ENCODE measurements around the gene CPT1A. TPM values are rescaled to one million over a fixed set of nuclear protein-coding genes. Genes with fewer than 3 reads are reported as not detected.

CPT1A gene
- total RNA-seq, 1 experiment from 2014 or later = 153 TPM

DNA sequence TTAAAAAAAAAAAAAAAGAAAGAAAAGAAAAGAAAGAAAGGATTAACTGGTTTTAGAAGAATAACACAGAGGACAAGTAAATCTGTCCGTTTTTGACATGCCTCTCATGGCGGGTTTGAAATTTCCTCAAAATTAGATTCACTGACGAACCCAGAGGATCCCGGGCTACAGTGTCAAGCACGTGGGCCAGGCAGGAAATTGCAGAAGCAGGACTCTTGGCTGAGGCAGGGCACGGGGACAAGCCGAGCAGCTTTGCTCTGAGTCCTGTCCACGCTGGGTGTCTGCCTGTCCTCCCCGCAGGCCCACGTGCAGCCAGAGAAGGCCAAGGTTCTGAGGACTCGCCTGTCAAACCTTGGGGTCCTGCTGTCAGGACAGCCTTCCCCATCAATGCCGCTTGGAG lies 132.7 kb downstream of the CPT1A start:
- POLR2A ChIA-PET = no interaction called here
- CTCF ChIA-PET = no interaction called here
- no peak overlapping the region for H3K4me3 ChIP-seq (ENCODE audit: low read depth in 2 of 2, low read length in 2 of 2)
- no peaks in the 10 kb centered on the region for H3K4me1 ChIP-seq (ENCODE audit: control insufficient read depth, insufficient read depth, low read length)
- H3K9me3 ChIP-seq (ENCODE audit: control insufficient read depth, insufficient read depth, low read depth, low read length) = no peaks in the 10 kb centered on the region
- ATAC-seq = no peak
- intact Hi-C loops (cut with micrococcal nuclease; ENCODE audit: unreplicated experiment) (no loop called here), in situ Hi-C loops (cut with HindIII; ENCODE audit: low pct_unique_long_range_greater_than_20kb, low sequenced_read_pairs) (no loop called here)
- BruUV-seq (replicated peaks) = no TSS peak
- TF ChIP-seq SIN3A (IDR thresholded peaks at IDR 0.05; ENCODE audit: borderline replicate concordance, insufficient read depth, low read depth, low read length) (no peak), REST (IDR thresholded peaks at IDR 0.05; ENCODE audit: insufficient read depth in 1 of 2, low read depth in 2 of 2, low read length in 1 of 2) (no peak)
- TF ChIP-seq, protein P1, sequence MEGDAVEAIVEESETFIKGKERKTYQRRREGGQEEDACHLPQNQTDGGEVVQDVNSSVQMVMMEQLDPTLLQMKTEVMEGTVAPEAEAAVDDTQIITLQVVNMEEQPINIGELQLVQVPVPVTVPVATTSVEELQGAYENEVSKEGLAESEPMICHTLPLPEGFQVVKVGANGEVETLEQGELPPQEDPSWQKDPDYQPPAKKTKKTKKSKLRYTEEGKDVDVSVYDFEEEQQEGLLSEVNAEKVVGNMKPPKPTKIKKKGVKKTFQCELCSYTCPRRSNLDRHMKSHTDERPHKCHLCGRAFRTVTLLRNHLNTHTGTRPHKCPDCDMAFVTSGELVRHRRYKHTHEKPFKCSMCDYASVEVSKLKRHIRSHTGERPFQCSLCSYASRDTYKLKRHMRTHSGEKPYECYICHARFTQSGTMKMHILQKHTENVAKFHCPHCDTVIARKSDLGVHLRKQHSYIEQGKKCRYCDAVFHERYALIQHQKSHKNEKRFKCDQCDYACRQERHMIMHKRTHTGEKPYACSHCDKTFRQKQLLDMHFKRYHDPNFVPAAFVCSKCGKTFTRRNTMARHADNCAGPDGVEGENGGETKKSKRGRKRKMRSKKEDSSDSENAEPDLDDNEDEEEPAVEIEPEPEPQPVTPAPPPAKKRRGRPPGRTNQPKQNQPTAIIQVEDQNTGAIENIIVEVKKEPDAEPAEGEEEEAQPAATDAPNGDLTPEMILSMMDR (IDR thresholded peaks at IDR 0.05) = no peak
- DNase-seq (ENCODE audit: low read depth, low spot score) = no peak
- no peaks in the 10 kb centered on the region for H3K27me3 ChIP-seq (ENCODE audit: control insufficient read depth, insufficient read depth, low read length)
- H3K36me3 ChIP-seq (ENCODE audit: control insufficient read depth, insufficient read depth, low read length) = no peaks in the 10 kb centered on the region
- no peak overlapping the region for H3K27ac ChIP-seq (ENCODE audit: low read length)

DNA sequence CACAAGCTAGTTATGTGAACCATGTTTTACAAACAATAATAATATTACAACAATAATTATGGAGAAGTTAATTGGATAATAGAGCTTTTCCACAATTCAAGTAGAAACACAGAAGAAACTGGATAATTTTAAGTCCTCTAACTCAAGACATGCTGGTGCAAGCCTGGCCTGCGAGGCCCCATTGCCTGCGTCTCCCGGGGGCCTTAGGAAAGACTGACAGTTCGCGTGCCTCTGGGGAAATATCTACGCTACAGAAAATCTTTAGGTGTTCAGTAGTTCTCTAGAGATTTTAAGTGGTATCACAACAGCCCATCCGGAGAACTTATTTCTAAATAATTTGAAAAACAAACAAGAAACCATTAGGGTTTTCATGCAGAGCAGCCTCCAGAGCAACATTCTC lies 134.2 kb downstream of the CPT1A start:
- peaks cover 3% of the 10 kb centered on the region; the same call in 1 of the 2 replicates for H3K27me3 ChIP-seq (ENCODE audit: control insufficient read depth, insufficient read depth, low read length)
- BruUV-seq (replicated peaks) = no TSS peak
- CTCF ChIA-PET = no interaction called here
- H3K36me3 ChIP-seq (ENCODE audit: control insufficient read depth, insufficient read depth, low read length) = no peaks in the 10 kb centered on the region
- H3K4me3 ChIP-seq (ENCODE audit: low read depth in 2 of 2, low read length in 2 of 2) = no peak overlapping the region
- no peaks in the 10 kb centered on the region for H3K4me1 ChIP-seq (ENCODE audit: control insufficient read depth, insufficient read depth, low read length)
- in situ Hi-C loops (cut with HindIII; ENCODE audit: low pct_unique_long_range_greater_than_20kb, low sequenced_read_pairs) = no loop called here
- intact Hi-C loops (cut with micrococcal nuclease; ENCODE audit: unreplicated experiment) = no loop called here
- ATAC-seq (no peak), DNase-seq (ENCODE audit: low read depth, low spot score) (no peak)
- TF ChIP-seq REST (IDR thresholded peaks at IDR 0.05; ENCODE audit: insufficient read depth in 1 of 2, low read depth in 2 of 2, low read length in 1 of 2) (no peak), POLR2AphosphoS5 (IDR thresholded peaks at IDR 0.05; ENCODE audit: low read depth, low read length) (no peak), TCF7L2 (IDR thresholded peaks at IDR 0.05; ENCODE audit: low read depth, low read length) (no peak), SIN3A (IDR thresholded peaks at IDR 0.05; ENCODE audit: borderline replicate concordance, insufficient read depth, low read depth, low read length) (no peak)
- TF ChIP-seq, protein P1 (IDR thresholded peaks at IDR 0.05) = no peak
- POLR2A ChIA-PET = no interaction called here
- H3K27ac ChIP-seq (ENCODE audit: low read length) = no peak overlapping the region
- no peaks in the 10 kb centered on the region for H3K9me3 ChIP-seq (ENCODE audit: control insufficient read depth, insufficient read depth, low read depth, low read length)
